Effector memory CD8-positive, alpha-beta T cell (primary cell): Measurements from ENCODE around the gene VTI1A.
"Not testable (repeated sequence)": the region's sequence is repeated elsewhere in the genome, so short reads cannot be mapped to it uniquely, and the experiment has no call there.

Source experiments
- ATAC-seq: fragments of 150-1000 bp; cut with Tn5 transposase; replicated peaks from 2 replicates; pipeline ENCODE4 v1.10.0; 2021; ENCODE audit warnings: mild to moderate bottlenecking, moderate library complexity
- DNase-seq, 3 experiments: peaks; one replicate each; pipeline ENCODE4 v3.0.0; 2021
- H3K27ac Mint-ChIP-seq, 2 donors: one replicate each; pipeline ENCODE4 v1.8.0; 2022; ENCODE audit warnings: mild to moderate bottlenecking in 2 of 2, mixed read lengths in 2 of 2, moderate library complexity in 2 of 2
- H3K27me3 Mint-ChIP-seq, 2 donors: one replicate each; pipeline ENCODE4 v1.8.0; 2022; ENCODE audit warnings: mixed read lengths in 2 of 2
- H3K36me3 Mint-ChIP-seq: one replicate; pipeline ENCODE4 v1.8.0; 2022; ENCODE audit warnings: mild to moderate bottlenecking, moderate library complexity, mixed read lengths; ENCODE audit not compliant: insufficient read depth
- H3K4me1 Mint-ChIP-seq, 2 donors: one replicate each; pipeline ENCODE4 v1.8.0; 2022; ENCODE audit warnings: low read depth in 2 of 2, mixed read lengths in 2 of 2
- H3K4me3 Mint-ChIP-seq, 2 donors: one replicate each; pipeline ENCODE4 v1.8.0; 2022; ENCODE audit warnings: mild to moderate bottlenecking in 2 of 2, mixed read lengths in 2 of 2, moderate library complexity in 2 of 2
- H3K9me3 Mint-ChIP-seq, 2 donors: one replicate each; pipeline ENCODE4 v1.8.0; 2022; ENCODE audit warnings: mixed read lengths in 2 of 2

The VTI1A gene

GRCh38 chr10:112525200-112525599 is 78.2 kb downstream of the VTI1A start:
- Mint-ChIP-seq H3K4me1 (peaks cover 8 to 17% of the 10 kb centered on the region in 2 donors), H3K4me3 (no peak overlapping the region)

DNA sequence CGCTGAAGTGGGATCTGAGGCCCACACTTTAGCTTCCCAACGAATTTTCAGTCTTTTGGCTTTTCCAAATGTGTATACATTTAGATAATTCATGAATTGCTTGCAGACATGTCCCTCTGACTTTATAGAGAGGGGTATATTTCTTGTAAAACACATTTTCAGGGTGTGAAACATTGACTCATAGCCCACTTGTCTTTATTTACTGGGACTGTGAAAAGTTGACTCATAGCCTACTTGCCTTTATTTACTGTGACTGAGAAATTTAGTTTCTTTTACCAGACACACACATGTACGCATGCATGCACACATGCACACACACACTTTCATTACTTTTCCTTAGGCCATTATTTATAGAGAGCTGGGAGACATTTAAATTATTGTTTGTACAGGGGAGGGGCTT is 79.1 kb downstream of the VTI1A start:
- peaks cover 8 to 19% of the 10 kb centered on the region in 2 donors for H3K4me1 Mint-ChIP-seq
- H3K4me3 Mint-ChIP-seq, result peak overlapping the region in 1 of 2 donors; percentile 65
- H3K36me3 Mint-ChIP-seq, result peaks cover 9% of the 10 kb centered on the region

More at GRCh38 chr10:112525200-112525599, 78.2 kb downstream of the VTI1A start:
- ATAC-seq (no peak), DNase-seq (no peak)
- Mint-ChIP-seq H3K36me3 (no peaks in the 10 kb centered on the region), H3K27ac (peak overlapping the region; percentile 6 to 91), H3K27me3 (no peaks in the 10 kb centered on the region), H3K9me3 (no peaks in the 10 kb centered on the region)

DNA sequence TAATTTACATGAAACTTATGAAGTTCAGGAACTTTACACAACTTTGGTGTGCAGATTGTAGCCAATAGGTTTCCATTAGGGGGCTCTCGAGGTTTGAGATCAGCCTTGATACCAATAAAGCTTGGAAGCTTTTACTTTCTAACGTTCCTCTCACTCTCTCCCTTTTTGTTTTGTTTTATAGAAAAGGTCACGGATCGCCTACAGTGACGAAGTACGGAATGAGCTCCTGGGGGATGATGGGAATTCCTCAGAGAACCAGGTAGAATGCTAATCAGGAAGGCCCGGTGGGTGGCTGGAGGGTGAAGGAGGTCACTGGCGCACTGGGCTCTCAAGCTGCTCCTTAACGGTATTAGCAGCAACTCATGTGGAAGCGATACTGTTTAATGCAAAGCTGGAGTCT is 79.9 kb downstream of the VTI1A start:
- peaks cover 12 to 27% of the 10 kb centered on the region in 2 donors for H3K4me1 Mint-ChIP-seq
- no peak overlapping the region for H3K4me3 Mint-ChIP-seq
- H3K27ac Mint-ChIP-seq, result peak overlapping the region in 1 of 2 donors; percentile 91
- ATAC-seq (no peak), DNase-seq (no peak)
- no peaks in the 10 kb centered on the region for H3K27me3 Mint-ChIP-seq
- no peaks in the 10 kb centered on the region for H3K9me3 Mint-ChIP-seq
- peaks cover 12% of the 10 kb centered on the region for H3K36me3 Mint-ChIP-seq

More for the DNA sequence above, 79.1 kb downstream of the VTI1A start:
- ATAC-seq (peak; percentile 45), DNase-seq (no peak)
- H3K9me3 Mint-ChIP-seq, result no peaks in the 10 kb centered on the region
- peak overlapping the region in 1 of 2 donors; percentile 91 for H3K27ac Mint-ChIP-seq
- no peaks in the 10 kb centered on the region for H3K27me3 Mint-ChIP-seq

GRCh38 chr10:112528235-112528634 is 81.2 kb downstream of the VTI1A start:
- no peak for ATAC-seq
- Mint-ChIP-seq H3K4me1 (peaks cover 12 to 21% of the 10 kb centered on the region in 2 donors), H3K27ac (no peak overlapping the region), H3K36me3 (peaks cover 12% of the 10 kb centered on the region), H3K9me3 (no peaks in the 10 kb centered on the region), H3K27me3 (no peaks in the 10 kb centered on the region), H3K4me3 (no peak overlapping the region)
- no peak for DNase-seq

- Mint-ChIP-seq H3K4me1 (peaks cover 10 to 25% of the 10 kb centered on the region in 2 donors), H3K36me3 (peaks cover 15% of the 10 kb centered on the region), H3K27me3 (no peaks in the 10 kb centered on the region), H3K9me3 (no peaks in the 10 kb centered on the region), H3K4me3 (peak overlapping the region; percentile 70 to 80), H3K27ac (peak overlapping the region; percentile 93 to 94)
- DNase-seq (no peak), ATAC-seq (no peak)
Measured at GRCh38 chr10:112531421-112531820, 84.4 kb downstream of the VTI1A start.

DNA sequence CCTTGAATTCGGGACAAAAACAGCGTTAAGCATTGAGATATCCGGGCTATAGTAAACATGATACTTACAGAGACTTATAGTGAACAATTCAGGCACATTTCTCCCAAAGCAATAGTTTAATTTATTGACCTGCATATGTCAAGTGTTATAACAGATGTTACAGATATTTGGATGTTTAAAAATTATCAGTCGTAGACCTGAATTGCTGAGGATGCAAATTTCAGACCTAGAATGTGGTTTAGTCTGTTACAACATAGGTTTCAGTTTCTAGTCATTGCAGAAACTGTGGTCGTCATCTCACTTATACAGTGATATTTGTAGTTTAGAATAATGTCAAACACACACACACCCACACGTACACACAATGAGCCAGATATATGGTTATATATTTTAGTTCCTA is 85.2 kb downstream of the VTI1A start:
- Mint-ChIP-seq H3K4me3 (peak overlapping the region; percentile 70 to 80), H3K36me3 (peaks cover 15% of the 10 kb centered on the region), H3K27ac (peak overlapping the region; percentile 93 to 94), H3K27me3 (no peaks in the 10 kb centered on the region), H3K4me1 (peaks cover 10 to 24% of the 10 kb centered on the region in 2 donors), H3K9me3 (no peaks in the 10 kb centered on the region)
- peak; percentile 72 for ATAC-seq
- no peak for DNase-seq

GRCh38 chr10:112532956-112533355 is 85.9 kb downstream of the VTI1A start:
- DNase-seq (no peak), ATAC-seq (no peak)
- Mint-ChIP-seq H3K27me3 (no peaks in the 10 kb centered on the region), H3K36me3 (peaks cover 16% of the 10 kb centered on the region), H3K9me3 (no peaks in the 10 kb centered on the region), H3K27ac (peak overlapping the region; percentile 57 to 84), H3K4me1 (peaks cover 10 to 24% of the 10 kb centered on the region in 2 donors), H3K4me3 (peak overlapping the region; percentile 6 to 20)

GRCh38 chr10:112533916-112534315 is 86.9 kb downstream of the VTI1A start:
- no peaks in the 10 kb centered on the region for H3K9me3 Mint-ChIP-seq
- H3K36me3 Mint-ChIP-seq, result peaks cover 19% of the 10 kb centered on the region
- no peak overlapping the region for H3K4me3 Mint-ChIP-seq
- peaks cover 10 to 24% of the 10 kb centered on the region in 2 donors for H3K4me1 Mint-ChIP-seq
- no peaks in the 10 kb centered on the region for H3K27me3 Mint-ChIP-seq
- ATAC-seq (no peak), DNase-seq (no peak)
- H3K27ac Mint-ChIP-seq, result no peak overlapping the region

DNA sequence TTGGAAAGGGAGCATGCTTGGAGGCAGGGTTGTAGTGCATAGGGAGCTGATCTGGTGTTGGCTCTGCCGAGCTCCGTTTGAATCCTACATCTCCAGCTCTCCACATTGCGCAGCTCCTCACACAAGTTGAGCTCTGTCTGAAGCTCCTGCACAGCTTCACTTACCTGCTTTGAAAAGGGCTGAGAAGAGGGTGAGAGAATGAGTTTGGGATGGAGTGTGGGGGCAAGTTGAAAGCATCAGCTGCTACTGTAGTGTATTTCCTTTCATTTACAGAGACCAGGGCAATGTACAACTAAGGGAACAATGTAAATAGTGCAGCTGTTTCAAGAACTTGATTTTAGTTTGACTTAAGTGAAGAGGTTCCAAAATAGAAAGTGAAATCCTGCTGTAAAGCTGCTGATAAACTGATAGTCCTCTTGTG is 88.5 kb downstream of the VTI1A start:
- peaks cover 10 to 23% of the 10 kb centered on the region in 2 donors for H3K4me1 Mint-ChIP-seq
- ATAC-seq (no peak), DNase-seq (no peak)
- no peaks in the 10 kb centered on the region for H3K27me3 Mint-ChIP-seq
- peaks cover 16% of the 10 kb centered on the region for H3K36me3 Mint-ChIP-seq
- H3K9me3 Mint-ChIP-seq, result no peaks in the 10 kb centered on the region
- peak overlapping the region; percentile 18 to 54 for H3K27ac Mint-ChIP-seq
- peak overlapping the region in 1 of 2 donors; percentile 22 for H3K4me3 Mint-ChIP-seq

DNA sequence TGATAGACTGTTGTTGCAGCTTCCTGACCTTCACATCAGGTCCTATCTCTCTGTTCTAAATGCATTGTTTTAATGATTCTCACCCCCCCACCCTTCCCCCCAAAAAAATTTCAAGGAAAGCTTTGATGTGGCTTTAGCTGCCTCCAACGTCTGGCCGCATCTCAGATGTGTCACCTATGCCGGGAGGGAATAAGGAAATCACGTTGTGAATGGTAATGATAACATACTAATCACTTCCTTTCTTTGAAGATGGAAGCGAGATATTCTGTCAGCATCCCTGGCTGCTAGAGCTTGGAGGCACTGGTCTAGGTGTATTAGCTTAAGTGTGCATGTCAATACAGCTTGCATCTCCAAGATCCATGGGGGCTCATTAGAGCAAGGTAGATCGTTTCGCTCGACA is 89.6 kb downstream of the VTI1A start:
- DNase-seq (no peak), ATAC-seq (no peak)
- H3K4me3 Mint-ChIP-seq, result no peak overlapping the region
- H3K36me3 Mint-ChIP-seq, result peaks cover 7% of the 10 kb centered on the region
- no peaks in the 10 kb centered on the region for H3K27me3 Mint-ChIP-seq
- H3K4me1 Mint-ChIP-seq, result peaks cover 6 to 14% of the 10 kb centered on the region in 2 donors
- no peaks in the 10 kb centered on the region for H3K9me3 Mint-ChIP-seq
- no peak overlapping the region for H3K27ac Mint-ChIP-seq

GRCh38 chr10:112538168-112538567 is 91.2 kb downstream of the VTI1A start:
- Mint-ChIP-seq H3K4me1 (peaks cover 7 to 8% of the 10 kb centered on the region in 2 donors), H3K27ac (no peak overlapping the region), H3K9me3 (no peaks in the 10 kb centered on the region), H3K27me3 (no peaks in the 10 kb centered on the region), H3K4me3 (no peak overlapping the region), H3K36me3 (peaks cover 7% of the 10 kb centered on the region)
- no peak for DNase-seq
- ATAC-seq, result no peak

- H3K4me1 Mint-ChIP-seq, result peaks cover 5 to 7% of the 10 kb centered on the region in 2 donors
- ATAC-seq (no peak), DNase-seq (no peak)
- H3K27ac Mint-ChIP-seq, result no peak overlapping the region
- H3K9me3 Mint-ChIP-seq, result no peaks in the 10 kb centered on the region
- H3K4me3 Mint-ChIP-seq, result no peak overlapping the region
- H3K36me3 Mint-ChIP-seq, result peaks cover 7% of the 10 kb centered on the region
- H3K27me3 Mint-ChIP-seq, result no peaks in the 10 kb centered on the region
Measured at GRCh38 chr10:112539340-112539739, 92.3 kb downstream of the VTI1A start.

- H3K4me3 Mint-ChIP-seq, H3K4me1 Mint-ChIP-seq, H3K27ac Mint-ChIP-seq, DNase-seq, H3K9me3 Mint-ChIP-seq, H3K27me3 Mint-ChIP-seq, H3K36me3 Mint-ChIP-seq, ATAC-seq: not testable (repeated sequence)
Measured at GRCh38 chr10:112542823-112543222, 95.8 kb downstream of the VTI1A start.

DNA sequence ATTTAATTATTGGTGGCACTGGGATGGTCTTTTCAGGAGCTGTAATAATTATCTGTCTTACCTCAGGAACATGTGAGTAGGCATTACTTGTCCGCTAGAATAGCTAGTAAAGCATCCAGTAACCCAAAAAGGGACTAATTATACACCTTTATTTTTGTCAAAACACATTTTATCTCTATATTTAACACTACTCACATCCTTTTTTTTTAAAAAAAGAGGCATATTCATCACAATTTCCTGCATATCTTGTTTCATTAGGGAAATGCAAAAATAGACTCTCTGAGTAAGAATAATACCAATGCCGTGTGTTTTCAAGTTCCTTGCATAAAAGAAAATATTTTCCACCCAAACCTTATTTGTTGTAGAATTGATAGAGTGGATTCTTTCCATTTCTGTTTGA is 99.5 kb downstream of the VTI1A start:
- H3K27me3 Mint-ChIP-seq, result no peaks in the 10 kb centered on the region
- no peak overlapping the region for H3K27ac Mint-ChIP-seq
- H3K4me1 Mint-ChIP-seq, result peaks cover 5 to 9% of the 10 kb centered on the region in 2 donors
- H3K4me3 Mint-ChIP-seq, result no peak overlapping the region
- no peaks in the 10 kb centered on the region for H3K9me3 Mint-ChIP-seq
- DNase-seq (no peak), ATAC-seq (no peak)
- H3K36me3 Mint-ChIP-seq, result peaks cover 4% of the 10 kb centered on the region
